Non-pigmented ciliary epithelial cell (primary cell): ENCODE measurements around the gene EYA2.
"Not testable (repeated sequence)": the region's sequence is repeated elsewhere in the genome, so short reads cannot be mapped to it uniquely, and the experiment has no call there.

Experiments
- DNase-seq: peaks from one replicate; pipeline ENCODE4 v3.0.0-alpha.2; 2010; ENCODE audit warnings: low read depth

Gene EYA2

DNA sequence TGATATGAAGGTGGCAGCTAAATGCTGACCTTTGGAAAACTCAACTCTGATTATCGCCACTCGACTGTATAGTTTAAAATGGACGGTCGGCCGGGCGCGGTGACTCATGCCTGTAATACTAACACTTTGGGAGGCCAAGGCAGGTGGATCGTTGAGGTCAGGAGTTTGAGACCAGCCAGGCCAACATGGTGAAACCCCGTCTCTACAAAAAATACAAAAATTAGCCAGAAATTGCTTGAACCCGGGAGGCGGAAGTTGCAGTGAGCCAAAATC, 310.1 kb downstream of the EYA2 start:
- not testable (repeated sequence) for DNase-seq

DNA sequence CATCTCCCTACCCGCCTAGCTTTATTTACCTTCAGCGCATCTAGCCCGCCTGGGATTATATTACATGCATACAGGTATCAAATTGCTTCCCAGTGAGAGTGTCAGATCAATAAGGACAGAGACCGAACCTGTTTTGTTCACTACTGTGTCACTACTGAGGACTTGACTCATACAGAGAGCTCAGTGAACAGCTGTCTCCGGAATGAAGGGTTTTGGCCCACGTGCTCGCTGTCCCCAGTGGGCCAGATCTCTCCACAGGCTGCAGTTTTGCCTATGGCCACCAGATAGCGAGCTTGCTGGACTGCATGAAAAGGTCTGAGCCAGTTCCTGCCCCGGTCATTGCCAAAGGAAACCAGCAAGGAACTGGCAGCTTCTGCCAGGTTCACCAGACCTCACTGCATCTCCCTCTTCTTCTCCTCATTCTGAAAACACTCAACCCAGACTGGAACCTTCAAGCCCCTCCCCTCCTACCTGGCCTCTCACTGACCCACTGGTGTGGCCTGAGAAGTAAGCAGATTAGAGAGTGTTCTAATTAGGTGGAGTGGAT, 311.0 kb downstream of the EYA2 start:
- peak; percentile 27 for DNase-seq

- not testable (repeated sequence) for DNase-seq
These were observed 311.9 kb downstream of the EYA2 start for GRCh38 chr20:47206552-47206951.

GRCh38 chr20:47206962-47207641, 312.5 kb downstream of the EYA2 start:
- DNase-seq, result no peak

GRCh38 chr20:47208534-47209174, 314.0 kb downstream of the EYA2 start:
- DNase-seq, result no peak

DNA sequence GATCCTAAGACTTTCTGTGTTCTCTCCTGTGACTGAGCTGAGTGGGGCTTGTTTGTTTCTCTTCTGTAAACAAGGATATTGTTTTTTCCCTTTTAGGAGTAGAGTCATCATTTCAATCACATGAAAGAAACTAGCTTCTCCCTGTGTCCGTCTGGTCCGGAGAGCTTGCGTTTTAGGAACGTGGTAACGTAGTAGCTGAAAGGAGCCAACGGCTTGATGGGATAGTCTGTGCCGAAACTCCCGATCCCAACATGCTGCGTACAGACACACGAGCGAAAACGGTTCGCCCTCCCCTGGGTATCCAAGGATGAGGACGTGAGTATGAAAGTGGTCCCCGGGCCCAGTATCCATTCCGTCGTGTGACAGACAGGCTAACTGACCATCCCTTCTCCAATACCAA, 315.3 kb downstream of the EYA2 start:
- DNase-seq, result no peak

DNA sequence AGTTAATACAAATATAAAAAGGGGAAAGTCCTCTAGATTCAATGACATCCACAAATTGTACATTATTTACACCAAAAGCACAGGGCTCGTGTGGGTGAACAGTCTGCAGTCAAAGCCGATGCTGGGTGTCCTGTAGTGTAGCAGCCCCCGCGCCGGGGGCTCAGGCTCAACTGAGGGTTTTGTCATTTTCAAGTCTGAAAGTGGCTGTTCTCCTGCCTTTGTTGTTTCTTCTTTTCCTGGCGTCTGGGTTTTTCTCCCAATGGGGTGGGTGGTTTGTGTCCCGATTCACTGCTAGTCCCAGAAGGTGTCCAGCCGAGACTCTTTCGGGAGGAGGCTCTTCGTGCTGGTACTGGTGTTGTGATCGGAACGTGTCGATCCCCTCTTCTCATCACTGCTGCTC, 315.8 kb downstream of the EYA2 start:
- DNase-seq, result no peak

GRCh38 chr20:47211036-47211435, 316.4 kb downstream of the EYA2 start:
- DNase-seq, result no peak

GRCh38 chr20:47212606-47213207, 318.1 kb downstream of the EYA2 start:
- no peak for DNase-seq

DNA sequence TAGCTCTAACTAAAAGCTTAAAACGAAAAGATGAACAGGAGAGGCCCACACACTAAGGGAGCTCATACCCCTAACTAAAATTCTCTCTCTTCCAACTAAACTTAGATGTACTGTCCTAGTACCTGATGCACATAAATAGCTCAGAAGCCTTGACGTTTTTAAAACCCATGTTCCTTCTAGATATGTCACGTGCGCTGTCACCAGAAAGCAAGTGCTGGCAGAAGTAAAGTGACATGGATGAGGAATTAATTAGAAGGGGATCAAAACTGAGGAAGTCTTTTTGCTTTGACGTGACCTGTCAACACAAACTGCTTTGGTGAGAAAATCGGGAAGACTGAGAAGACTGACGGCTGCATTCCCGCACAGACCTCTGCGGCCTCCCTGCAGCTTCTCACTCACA, 319.3 kb downstream of the EYA2 start:
- no peak for DNase-seq

DNA sequence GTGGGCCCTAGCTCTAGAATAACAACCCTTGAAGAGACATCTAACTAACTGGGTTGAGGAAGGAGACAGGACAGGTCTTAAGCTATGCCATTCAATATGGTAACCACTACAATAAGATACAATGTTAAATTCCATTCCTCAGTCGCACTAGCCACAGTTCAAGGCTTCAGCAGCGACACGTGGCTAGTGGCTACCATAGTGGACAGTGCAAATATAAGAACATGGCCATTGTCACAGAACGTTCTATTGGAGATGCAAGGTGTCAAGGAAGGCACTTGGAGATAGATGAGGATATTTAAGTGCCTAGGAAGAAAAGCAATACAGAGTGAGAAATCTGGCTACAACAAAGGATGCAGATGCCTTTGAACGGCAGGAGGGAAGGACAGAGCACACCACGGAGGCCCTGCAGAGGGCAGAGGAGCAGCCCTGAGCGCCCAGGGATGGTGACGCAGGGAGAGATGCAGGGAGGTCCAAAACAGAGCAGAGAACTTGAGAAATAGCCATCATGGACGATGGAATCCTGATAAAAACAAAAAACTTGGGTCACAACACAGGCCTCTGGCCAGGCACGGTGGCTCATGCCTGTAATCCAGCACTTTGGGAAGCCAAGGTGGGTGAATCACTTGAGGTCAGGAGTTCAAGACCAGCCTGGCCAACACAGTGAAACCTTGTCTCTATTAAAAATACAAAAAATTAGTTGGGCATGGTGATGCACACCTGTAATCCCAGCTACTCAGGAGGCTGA, 321.2 kb downstream of the EYA2 start:
- no peak for DNase-seq

DNA sequence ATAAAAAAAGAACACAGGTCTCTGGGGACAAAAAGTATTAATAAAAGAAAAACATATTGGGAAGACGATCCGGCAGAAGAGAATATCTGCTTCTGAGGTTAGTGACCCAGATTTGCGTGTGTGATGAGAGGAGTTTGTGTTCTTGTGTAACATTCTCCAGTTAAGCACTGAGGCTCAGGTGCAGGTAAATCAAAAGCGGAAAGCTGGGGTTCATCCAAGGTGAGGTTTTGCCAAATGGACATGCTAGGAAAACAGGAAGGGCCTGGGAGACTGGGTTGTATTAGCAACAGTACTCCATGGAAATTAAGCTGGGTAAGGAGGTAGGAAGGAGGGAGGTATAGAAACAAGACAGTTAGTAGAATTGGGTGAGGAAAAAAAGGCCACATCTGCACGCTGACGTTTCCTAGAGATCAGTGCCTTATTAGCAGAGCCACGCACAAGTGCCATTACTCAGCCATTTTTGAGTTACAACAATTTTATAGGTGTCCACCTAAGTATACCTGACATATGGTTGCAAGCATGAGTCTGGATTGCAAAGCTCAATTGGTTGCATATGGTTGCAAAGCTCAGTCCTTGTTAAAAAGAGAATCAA, 322.3 kb downstream of the EYA2 start:
- no peak for DNase-seq

DNA sequence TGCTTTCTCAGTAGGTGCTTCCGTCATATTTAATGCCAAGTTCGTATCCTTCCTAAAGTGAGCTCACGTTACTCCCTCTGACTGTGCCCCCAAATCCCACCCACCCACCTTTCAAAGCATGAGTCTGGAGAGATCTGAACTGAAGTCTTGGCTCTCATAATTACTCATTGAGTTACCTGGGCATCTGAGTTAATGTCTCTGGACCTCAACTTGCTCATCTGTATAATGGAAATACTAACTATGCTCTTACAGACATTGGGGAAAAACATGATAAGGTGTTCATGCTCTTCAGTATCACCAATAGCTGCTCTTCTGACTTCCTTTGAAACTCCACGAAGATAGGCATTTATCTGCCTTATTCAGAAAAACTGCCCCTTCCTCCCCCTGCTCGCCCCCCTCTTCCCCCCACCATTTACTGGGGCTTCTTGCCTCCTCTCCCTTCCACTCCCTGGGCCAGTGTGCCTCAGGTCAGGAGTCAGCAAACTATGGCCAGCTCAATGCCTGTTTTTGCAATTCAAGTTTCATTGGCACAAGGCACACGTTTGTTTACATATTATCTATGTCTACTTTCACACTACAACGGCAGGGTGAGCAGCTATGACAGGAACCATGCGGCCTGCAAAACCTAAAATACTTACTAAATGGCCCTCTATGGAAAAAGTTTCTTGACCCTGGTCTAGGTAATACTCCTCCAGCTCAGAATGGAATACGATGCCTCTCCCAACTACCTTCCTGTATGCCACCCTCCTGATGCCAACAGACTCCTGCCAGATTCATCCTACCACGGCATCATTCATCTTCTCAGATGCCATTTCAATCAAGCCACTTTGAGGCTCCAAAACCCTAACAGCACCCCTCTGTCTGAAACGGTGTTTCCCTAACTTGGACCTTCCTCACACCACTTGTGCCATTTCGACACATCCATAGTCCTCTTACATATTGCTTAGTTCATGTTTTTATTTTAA, 323.1 kb downstream of the EYA2 start:
- no peak for DNase-seq

GRCh38 chr20:47220161-47220582, 325.5 kb downstream of the EYA2 start:
- DNase-seq, result no peak

GRCh38 chr20:47221036-47221625, 326.5 kb downstream of the EYA2 start:
- no peak for DNase-seq

- DNase-seq, result no peak
These were observed 328.0 kb downstream of the EYA2 start for GRCh38 chr20:47222468-47223119.

GRCh38 chr20:47223896-47224295, 329.3 kb downstream of the EYA2 start:
- DNase-seq, result no peak

GRCh38 chr20:47224300-47224791, 329.7 kb downstream of the EYA2 start:
- no peak for DNase-seq

DNA sequence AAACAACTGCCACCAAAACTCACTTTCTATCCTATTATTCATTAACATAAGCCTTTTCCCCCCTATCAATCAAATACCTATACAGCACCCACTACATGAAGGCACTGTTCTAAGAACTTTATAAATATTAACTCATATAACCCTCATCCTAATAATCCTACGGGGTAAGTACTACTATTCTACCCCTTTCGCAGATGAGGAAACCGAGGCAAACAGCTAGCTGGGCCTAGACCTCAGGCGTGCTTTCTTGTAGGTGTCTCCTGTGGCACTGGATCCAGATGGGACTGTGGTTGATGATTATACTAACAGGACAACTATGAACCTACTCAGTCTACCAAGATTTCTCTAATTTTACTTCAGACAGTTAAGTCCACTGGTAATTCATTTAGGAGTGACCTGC, 330.2 kb downstream of the EYA2 start:
- DNase-seq, result no peak

- DNase-seq, result no peak
These were observed 330.8 kb downstream of the EYA2 start for GRCh38 chr20:47225458-47225857.
